Fibroblast of lung (primary cell): ENCODE measurements around the gene BMP4. TPM values are rescaled to one million over a fixed set of nuclear protein-coding genes. Genes with fewer than 3 reads are reported as not detected.

ENCODE experiments used
- DNase-seq, 2 donors: peaks; one replicate each; pipeline versions ENCODE4 v3.0.0 to v3.0.0-alpha.2; 2010; ENCODE audit warnings: low read depth in 2 of 2
- H2AFZ ChIP-seq: 2 replicates; pipeline ENCODE4 v1.5.1; 2012; ENCODE audit warnings: low read length, control low read depth, inconsistent platforms
- H3K27ac ChIP-seq: 2 replicates; pipeline ENCODE4 v1.5.1; 2011; ENCODE audit warnings: low read length, control low read depth; ENCODE audit not compliant: insufficient read depth
- H3K27me3 ChIP-seq: 2 replicates; pipeline ENCODE4 v1.5.1; 2011; ENCODE audit warnings: mild to moderate bottlenecking, low read length; ENCODE audit not compliant: control insufficient read depth, insufficient read depth
- H3K36me3 ChIP-seq: 2 replicates; pipeline ENCODE4 v1.5.1; 2011; ENCODE audit warnings: low read length; ENCODE audit not compliant: control insufficient read depth, insufficient read depth
- H3K4me1 ChIP-seq: 2 replicates; pipeline ENCODE4 v1.5.1; 2011; ENCODE audit warnings: low read length; ENCODE audit not compliant: control insufficient read depth, insufficient read depth; ENCODE audit errors: extremely low read depth
- H3K4me2 ChIP-seq: 2 replicates; pipeline ENCODE4 v1.5.1; 2011; ENCODE audit warnings: low read length, control low read depth; ENCODE audit not compliant: insufficient read depth; ENCODE audit errors: extremely low read depth
- H3K4me3 ChIP-seq, 4 experiments: fragments of 200-600 bp in 1 of 4; sonication (generic) in 1 of 4; replicated peaks in 1 of 4; 2 replicates each; pipeline ENCODE4 v1.5.1; 2011 to 2016; ENCODE audit warnings: low read length in 4 of 4, low read depth in 3 of 4, mild to moderate bottlenecking in 3 of 4, control low read depth in 2 of 4, inconsistent platforms in 1 of 4, mixed read lengths in 1 of 4; ENCODE audit not compliant: insufficient read depth in 1 of 4; ENCODE audit errors: control extremely low read depth in 1 of 4
- H3K79me2 ChIP-seq: 2 replicates; pipeline ENCODE4 v1.5.1; 2012; ENCODE audit warnings: mild to moderate bottlenecking, low read length, inconsistent platforms; ENCODE audit not compliant: control insufficient read depth, insufficient read depth
- H3K9ac ChIP-seq: 2 replicates; pipeline ENCODE4 v1.5.1; 2011; ENCODE audit warnings: mild to moderate bottlenecking, low read length, control low read depth; ENCODE audit not compliant: insufficient read depth
- H3K9me3 ChIP-seq: 2 replicates; pipeline ENCODE4 v1.5.1; 2012; ENCODE audit warnings: low read depth, low read length; ENCODE audit not compliant: control insufficient read depth, insufficient read depth
- H4K20me1 ChIP-seq: 2 replicates; pipeline ENCODE4 v1.5.1; 2011; ENCODE audit warnings: low read length; ENCODE audit not compliant: control insufficient read depth, insufficient read depth; ENCODE audit errors: extremely low read depth
- EZH2 ChIP-seq: IDR thresholded peaks from 2 replicates; pipeline ENCODE4 v1.5.1; 2012; ENCODE audit warnings: low read length, control low read depth, mild to moderate bottlenecking; ENCODE audit errors: missing control alignments
- polyA plus RNA-seq, 2 donors: library from polyadenylated mRNA; depleted of rRNA in 1 of 2; stranded (reverse) in 1 of 2; unstranded in 1 of 2; fragments of >200 nt; gene quantifications; 2 replicates each; pipeline ENCODE4 v1.2.1, GENCODE V29; 2011 to 2012; ENCODE audit warnings: missing spikeins in 1 of 2
- total RNA-seq: library from RNA; depleted of rRNA; stranded (reverse); fragments of >200 nt; gene quantifications from 2 replicates; pipeline ENCODE4 v1.2.1, GENCODE V29; 2014
- TF ChIP-seq, protein P1 (sequence below), 2 donors: IDR thresholded peaks in 1 of 2; conservative IDR thresholded peaks in 1 of 2; 1 replicate in 1 of 2; 2 replicates in 1 of 2; pipeline ENCODE4 v1.5.1; 2011 to 2012; ENCODE audit warnings: low read length in 2 of 2, control low read depth in 1 of 2, inconsistent platforms in 1 of 2, low read depth in 1 of 2, mild to moderate bottlenecking in 1 of 2

The BMP4 gene
- total and polyA plus RNA-seq, 2 donors (not counting 1 experiment from before 2014, with no cell fraction given): 11.4 to 77.5 TPM

DNA sequence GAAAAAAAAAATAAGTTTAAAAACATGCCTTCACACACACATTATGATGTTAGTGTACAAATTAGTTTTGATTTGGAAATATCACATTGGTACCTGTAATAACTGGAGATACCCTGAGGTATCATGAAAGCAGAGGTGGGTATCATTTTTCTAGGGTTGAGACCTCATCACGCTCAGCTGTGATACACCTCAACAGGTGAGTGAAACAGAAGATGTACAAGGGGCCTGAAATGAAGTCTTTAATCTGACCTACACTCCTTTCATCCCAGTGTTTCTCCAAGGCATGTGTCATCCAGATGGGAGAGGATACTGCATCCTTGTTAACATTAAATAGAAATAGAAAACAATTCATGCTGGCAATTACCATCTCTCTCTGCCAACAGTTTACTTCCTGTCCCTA lies 7.4 kb downstream of the BMP4 start:
- Histone ChIP-seq H3K9ac (no peak overlapping the region), H4K20me1 (no peaks in the 10 kb centered on the region), H3K79me2 (peaks cover 2% of the 10 kb centered on the region), H3K36me3 (peaks cover 2% of the 10 kb centered on the region), H3K4me3 (peak overlapping the region in 1 of 4 experiments; percentile 23), H3K4me1 (no peaks in the 10 kb centered on the region), H3K4me2 (no peak overlapping the region), H3K27me3 (no peaks in the 10 kb centered on the region), H2AFZ (no peak overlapping the region), H3K9me3 (no peaks in the 10 kb centered on the region), H3K27ac (no peak overlapping the region)
- TF ChIP-seq, protein P1, sequence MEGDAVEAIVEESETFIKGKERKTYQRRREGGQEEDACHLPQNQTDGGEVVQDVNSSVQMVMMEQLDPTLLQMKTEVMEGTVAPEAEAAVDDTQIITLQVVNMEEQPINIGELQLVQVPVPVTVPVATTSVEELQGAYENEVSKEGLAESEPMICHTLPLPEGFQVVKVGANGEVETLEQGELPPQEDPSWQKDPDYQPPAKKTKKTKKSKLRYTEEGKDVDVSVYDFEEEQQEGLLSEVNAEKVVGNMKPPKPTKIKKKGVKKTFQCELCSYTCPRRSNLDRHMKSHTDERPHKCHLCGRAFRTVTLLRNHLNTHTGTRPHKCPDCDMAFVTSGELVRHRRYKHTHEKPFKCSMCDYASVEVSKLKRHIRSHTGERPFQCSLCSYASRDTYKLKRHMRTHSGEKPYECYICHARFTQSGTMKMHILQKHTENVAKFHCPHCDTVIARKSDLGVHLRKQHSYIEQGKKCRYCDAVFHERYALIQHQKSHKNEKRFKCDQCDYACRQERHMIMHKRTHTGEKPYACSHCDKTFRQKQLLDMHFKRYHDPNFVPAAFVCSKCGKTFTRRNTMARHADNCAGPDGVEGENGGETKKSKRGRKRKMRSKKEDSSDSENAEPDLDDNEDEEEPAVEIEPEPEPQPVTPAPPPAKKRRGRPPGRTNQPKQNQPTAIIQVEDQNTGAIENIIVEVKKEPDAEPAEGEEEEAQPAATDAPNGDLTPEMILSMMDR (conservative IDR thresholded peaks at IDR 0.05 in 1 of 2, IDR thresholded peaks at IDR 0.05 in 1 of 2; ENCODE audit: low read depth in 1 of 2, low read length in 2 of 2): no peak
- no peak for TF ChIP-seq EZH2
- no peak for DNase-seq

DNA sequence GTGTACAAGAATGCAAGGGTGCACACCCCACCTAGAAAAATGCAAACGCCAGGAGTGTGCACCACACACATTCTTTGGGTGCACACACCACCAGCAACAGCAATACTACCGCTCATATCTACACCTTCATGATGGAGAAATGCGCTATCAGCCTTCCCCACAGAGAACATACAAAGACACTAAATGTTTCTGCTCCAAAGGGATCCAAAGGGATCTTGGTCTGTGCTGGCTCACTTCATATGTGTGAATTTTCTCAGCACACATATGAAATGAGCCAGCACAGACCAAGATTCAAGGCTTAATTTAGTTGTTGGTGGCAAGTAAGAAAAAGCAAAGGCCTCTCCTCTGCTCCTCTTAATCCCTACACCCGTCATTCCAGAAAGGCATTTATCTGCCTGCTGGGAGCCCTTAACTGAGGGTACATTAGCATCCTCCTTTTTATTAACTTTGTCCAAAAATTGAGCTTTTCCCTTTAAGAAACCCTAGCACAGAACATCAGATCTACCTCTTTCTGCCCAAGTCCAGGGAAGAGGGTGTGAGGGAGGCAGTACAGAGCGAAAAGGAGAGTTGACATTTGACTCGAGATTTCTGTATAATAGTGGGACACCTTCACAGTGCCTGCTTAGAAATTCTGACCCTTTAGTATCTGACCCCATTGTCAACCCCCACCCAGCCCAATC lies 8.3 kb downstream of the BMP4 start:
- H3K27me3 ChIP-seq: no peaks in the 10 kb centered on the region
- no peak overlapping the region for H3K4me3 ChIP-seq
- no peak overlapping the region for H3K4me2 ChIP-seq
- H3K79me2 ChIP-seq: peaks cover 2% of the 10 kb centered on the region
- DNase-seq: no peak
- no peak overlapping the region for H3K9ac ChIP-seq
- TF ChIP-seq, protein P1 (conservative IDR thresholded peaks at IDR 0.05 in 1 of 2, IDR thresholded peaks at IDR 0.05 in 1 of 2; ENCODE audit: low read depth in 1 of 2, low read length in 2 of 2): no peak
- no peak for TF ChIP-seq EZH2
- no peak overlapping the region for H2AFZ ChIP-seq
- no peaks in the 10 kb centered on the region for H3K9me3 ChIP-seq
- H3K4me1 ChIP-seq: no peaks in the 10 kb centered on the region
- no peaks in the 10 kb centered on the region for H4K20me1 ChIP-seq
- H3K36me3 ChIP-seq: peaks cover 2% of the 10 kb centered on the region
- H3K27ac ChIP-seq: no peak overlapping the region

DNA sequence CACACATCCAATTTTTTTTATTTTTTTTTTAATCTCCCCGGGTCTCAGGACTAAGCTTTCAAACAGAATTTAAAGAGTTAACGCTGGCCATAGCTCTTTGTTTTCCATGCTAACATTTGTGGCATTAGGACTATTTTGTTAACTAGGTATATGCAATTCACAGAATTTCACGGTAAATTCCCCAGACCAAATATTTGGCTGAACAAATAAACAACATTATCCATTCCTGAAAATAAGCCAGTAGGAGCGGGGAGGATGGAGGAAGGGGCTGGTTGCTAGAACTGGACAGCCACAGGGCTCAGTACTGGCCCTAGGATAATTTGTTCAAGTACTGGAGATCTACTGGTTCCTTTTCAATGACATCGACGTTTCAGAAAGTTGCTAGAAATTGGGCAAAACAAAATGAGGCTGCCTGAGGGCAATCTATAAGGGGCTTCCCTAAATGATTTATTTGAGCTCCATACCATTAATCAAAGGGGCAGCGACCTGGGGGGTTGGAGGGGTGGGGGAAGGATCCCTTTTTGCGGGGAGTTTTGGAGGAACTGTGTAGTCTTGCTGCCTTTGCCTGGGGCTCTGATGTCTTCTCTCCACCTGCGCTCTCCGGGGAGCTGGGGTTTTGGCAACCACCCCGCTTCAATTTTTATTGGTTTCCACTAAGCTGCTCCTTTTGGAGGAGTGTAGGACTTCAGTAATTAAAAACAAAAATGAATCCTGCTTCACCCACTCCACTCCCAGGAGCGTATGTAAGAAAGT lies 9.0 kb downstream of the BMP4 start:
- no peaks in the 10 kb centered on the region for H3K27me3 ChIP-seq
- TF ChIP-seq, protein P1 (conservative IDR thresholded peaks at IDR 0.05 in 1 of 2, IDR thresholded peaks at IDR 0.05 in 1 of 2; ENCODE audit: low read depth in 1 of 2, low read length in 2 of 2): no peak
- no peak for TF ChIP-seq EZH2

More for the DNA sequence above, 9.0 kb downstream of the BMP4 start:
- Histone ChIP-seq H3K27ac (no peak overlapping the region), H3K79me2 (peaks cover 2% of the 10 kb centered on the region), H3K9ac (no peak overlapping the region), H3K36me3 (peaks cover 2% of the 10 kb centered on the region), H3K4me3 (no peak overlapping the region), H3K4me1 (no peaks in the 10 kb centered on the region), H3K9me3 (no peaks in the 10 kb centered on the region), H4K20me1 (no peaks in the 10 kb centered on the region), H2AFZ (no peak overlapping the region), H3K4me2 (no peak overlapping the region)
- peak in 1 of 2 donors; percentile 31 for DNase-seq
